ENCODE measurements around the gene CCDC13.

DNA sequence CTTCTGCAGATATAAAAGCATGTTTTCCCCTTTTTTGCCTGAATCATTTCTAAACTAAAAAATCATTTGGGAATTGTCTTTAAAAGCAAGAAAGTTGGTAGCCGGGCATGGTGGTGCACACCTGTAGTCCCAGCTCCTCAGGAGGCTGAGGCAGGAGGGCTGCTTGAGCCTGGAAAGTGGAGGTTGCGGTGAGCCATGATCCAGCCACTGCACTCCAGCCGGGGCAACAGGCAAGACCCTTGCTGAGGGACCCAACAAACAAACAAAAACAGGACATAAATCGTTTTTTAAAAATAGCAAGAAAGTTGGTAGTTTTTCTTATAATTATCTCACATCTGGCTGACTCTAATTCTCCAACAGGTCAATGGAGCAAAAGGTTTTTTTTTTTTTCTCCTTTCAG, 28.7 kb upstream of the CCDC13 start:
- TF ChIP-seq POLR2A (IDR thresholded peaks at IDR 0.05; ENCODE audit: low read length), result no peak
- no peak for TF ChIP-seq GATA1 (IDR thresholded peaks at IDR 0.05; ENCODE audit: low read depth, low read length)

Measured in erythroblast (primary cell).